ENCODE measurements around the gene MYO9A. TPM values are rescaled to one million over a fixed set of nuclear protein-coding genes. Genes with fewer than 3 reads are reported as not detected.

MYO9A gene
- total RNA-seq, 1 donor from 2014 or later = 38.5 TPM

GRCh38 chr15:71790081-71790480, 327.9 kb downstream of the MYO9A start:
- Histone ChIP-seq H3K27ac (no peak overlapping the region), H2AFZ (replicated peaks) (no peak overlapping the region), H4K20me1 (ENCODE audit: low read depth) (no peaks in the 10 kb centered on the region), H3K36me3 (no peaks in the 10 kb centered on the region), H3K79me2 (ENCODE audit: low read depth) (no peaks in the 10 kb centered on the region), H3K9ac (no peak overlapping the region), H3K4me3 (no peak overlapping the region), H3K9me3 (ENCODE audit: low read depth) (no peaks in the 10 kb centered on the region), H3F3A (ENCODE audit: low read depth) (no peaks in the 10 kb centered on the region), H3K27me3 (no peaks in the 10 kb centered on the region), H3K4me2 (no peak overlapping the region), H3K4me1 (no peaks in the 10 kb centered on the region)
- DNase-seq (ENCODE audit: low spot score) = no peak
- no peak for TF ChIP-seq CTCF (IDR thresholded peaks at IDR 0.05)
- no peak for TF ChIP-seq EZH2 (IDR thresholded peaks at IDR 0.05)
- no peak overlapping the region for H3K27ac Mint-ChIP-seq
- H3K4me3 Mint-ChIP-seq = no peak overlapping the region
- H3K9me3 Mint-ChIP-seq = no peaks in the 10 kb centered on the region
- no peaks in the 10 kb centered on the region for H3K36me3 Mint-ChIP-seq
- peaks cover 2% of the 10 kb centered on the region for H3K27me3 Mint-ChIP-seq (ENCODE audit: insufficient read depth, low read depth)
- H3K4me1 Mint-ChIP-seq = no peaks in the 10 kb centered on the region

- no peaks in the 10 kb centered on the region for H3K4me1 Mint-ChIP-seq
- Histone ChIP-seq H4K20me1 (ENCODE audit: low read depth) (no peaks in the 10 kb centered on the region), H3K4me3 (no peak overlapping the region), H3K27ac (no peak overlapping the region), H3K4me2 (no peak overlapping the region), H3K9ac (no peak overlapping the region), H3K9me3 (ENCODE audit: low read depth) (no peaks in the 10 kb centered on the region), H3F3A (ENCODE audit: low read depth) (no peaks in the 10 kb centered on the region), H3K4me1 (no peaks in the 10 kb centered on the region), H3K79me2 (ENCODE audit: low read depth) (no peaks in the 10 kb centered on the region), H3K27me3 (no peaks in the 10 kb centered on the region), H2AFZ (replicated peaks) (no peak overlapping the region), H3K36me3 (no peaks in the 10 kb centered on the region)
- no peak overlapping the region for H3K27ac Mint-ChIP-seq
- TF ChIP-seq EZH2 (IDR thresholded peaks at IDR 0.05) (no peak), EZH2phosphoT487 (IDR thresholded peaks at IDR 0.05) (no peak), CTCF (IDR thresholded peaks at IDR 0.05) (no peak)
- no peaks in the 10 kb centered on the region for H3K9me3 Mint-ChIP-seq
- no peaks in the 10 kb centered on the region for H3K36me3 Mint-ChIP-seq
- peaks cover 6% of the 10 kb centered on the region for H3K27me3 Mint-ChIP-seq (ENCODE audit: insufficient read depth, low read depth)
- no peak overlapping the region for H3K4me3 Mint-ChIP-seq
- no peak for DNase-seq (ENCODE audit: low spot score)
Observed at GRCh38 chr15:71789616-71790015, 328.3 kb downstream of the MYO9A start.

GRCh38 chr15:71788646-71789579, 329.0 kb downstream of the MYO9A start:
- Histone ChIP-seq H3K36me3 (no peaks in the 10 kb centered on the region), H3F3A (ENCODE audit: low read depth) (no peaks in the 10 kb centered on the region), H3K4me1 (no peaks in the 10 kb centered on the region), H4K20me1 (ENCODE audit: low read depth) (no peaks in the 10 kb centered on the region), H3K27ac (no peak overlapping the region), H3K9me3 (ENCODE audit: low read depth) (no peaks in the 10 kb centered on the region), H2AFZ (replicated peaks) (no peak overlapping the region), H3K9ac (no peak overlapping the region), H3K4me3 (no peak overlapping the region), H3K79me2 (ENCODE audit: low read depth) (no peaks in the 10 kb centered on the region), H3K4me2 (no peak overlapping the region), H3K27me3 (no peaks in the 10 kb centered on the region)
- no peak for DNase-seq (ENCODE audit: low spot score)
- H3K27ac Mint-ChIP-seq = no peak overlapping the region
- no peak for TF ChIP-seq EZH2phosphoT487 (IDR thresholded peaks at IDR 0.05)
- no peak for TF ChIP-seq CTCF (IDR thresholded peaks at IDR 0.05)
- TF ChIP-seq EZH2 (IDR thresholded peaks at IDR 0.05) = no peak
- peaks cover 9% of the 10 kb centered on the region for H3K27me3 Mint-ChIP-seq (ENCODE audit: insufficient read depth, low read depth)
- H3K9me3 Mint-ChIP-seq = no peaks in the 10 kb centered on the region
- no peak overlapping the region for H3K4me3 Mint-ChIP-seq
- H3K36me3 Mint-ChIP-seq = no peaks in the 10 kb centered on the region
- H3K4me1 Mint-ChIP-seq = no peaks in the 10 kb centered on the region

All from neural progenitor cell (in vitro differentiated cells).